Esophagus muscularis mucosa (tissue), 4 donors: ENCODE data around the gene RPLP1. TPM values are rescaled to one million over a fixed set of nuclear protein-coding genes. Genes with fewer than 3 reads are reported as not detected.

Experiments used
- DNase-seq: peaks from one replicate; pipeline ENCODE4 v3.0.0-alpha.2; 2017; ENCODE audit errors: extremely low spot score
- H3K27ac ChIP-seq, 4 donors: fragments of 200-600 bp; sonication (generic); replicated peaks in 1 of 4; 1 replicate in 3 of 4; 2 replicates in 1 of 4; pipeline ENCODE4 v1.5.1; 2016 to 2019; ENCODE audit warnings: mild to moderate bottlenecking in 1 of 4
- H3K27me3 ChIP-seq, 4 donors: fragments of 200-600 bp; sonication (generic); one replicate each; pipeline versions ENCODE4 v1.5.1 to v1.6.0; 2016 to 2019
- H3K36me3 ChIP-seq, 4 donors: fragments of 200-600 bp; sonication (generic); one replicate each; pipeline ENCODE4 v1.5.1; 2016 to 2019
- H3K4me1 ChIP-seq, 4 donors: fragments of 200-600 bp; sonication (generic); one replicate each; pipeline ENCODE4 v1.5.1; 2016 to 2019
- H3K4me3 ChIP-seq, 4 donors: fragments of 200-600 bp; sonication (generic); 1 replicate in 2 of 4; 2 replicates in 2 of 4; pipeline ENCODE4 v1.5.1; 2016 to 2019; ENCODE audit warnings: mild to moderate bottlenecking in 4 of 4, moderate library complexity in 1 of 4
- H3K9me3 ChIP-seq, 4 donors: fragments of 200-600 bp; sonication (generic); 1 replicate in 3 of 4; 2 replicates in 1 of 4; pipeline ENCODE4 v1.5.1; 2016 to 2019
- CTCF ChIP-seq, 3 experiments: fragments of 200-600 bp in 2 of 3; fragments of 450-650 bp in 1 of 3; sonication (generic) in 2 of 3; IDR thresholded peaks; one replicate each; pipeline ENCODE4 v1.5.1; 2017 to 2019; ENCODE audit warnings: antibody characterized with exemption in 3 of 3, mild to moderate bottlenecking in 2 of 3, moderate library complexity in 1 of 3
- EP300 ChIP-seq: sonication (generic); formaldehyde crosslinking; IDR thresholded peaks from one replicate; pipeline ENCODE4 v1.6.1; 2017; ENCODE audit warnings: antibody characterized with exemption
- POLR2A ChIP-seq: fragments of 450-650 bp; IDR thresholded peaks from one replicate; pipeline ENCODE4 v1.6.1; 2017; ENCODE audit warnings: antibody characterized with exemption, moderate library complexity, mild to moderate bottlenecking, low read depth
- POLR2AphosphoS5 ChIP-seq, 2 donors: sonication (generic); formaldehyde crosslinking; IDR thresholded peaks; one replicate each; pipeline ENCODE4 v1.6.1; 2017; ENCODE audit warnings: antibody characterized with exemption in 2 of 2
- WGBS: methylation state at CpG from one replicate; pipeline ENCODE4 v1.1.5; 2018; 5-methylcytosine and 5-hydroxymethylcytosine counted together
- intact Hi-C: fragments of 100-400 bp; cut with DNase I; formaldehyde crosslinking; loops from one replicate; pipeline ENCODE4 v1.15.1; 2023
- total RNA-seq, 4 donors: library from RNA; depleted of rRNA; stranded (reverse); fragments of >200 nt; gene quantifications; one replicate each; pipeline versions ENCODE4 v1.1.0 to v1.2.1, GENCODE V29; 2016

The RPLP1 gene
- total RNA-seq, 4 donors from 2014 or later: 460 to 623 (median 514) TPM

GRCh38 chr15:69479081-69479480 lies 26.5 kb downstream of the RPLP1 start:
- no peak for TF ChIP-seq POLR2AphosphoS5 (IDR thresholded peaks at IDR 0.05)
- no peak for TF ChIP-seq CTCF (IDR thresholded peaks at IDR 0.05)
- TF ChIP-seq EP300: no peak
- TF ChIP-seq POLR2A: no peak
- DNase-seq: no peak
- intact Hi-C loops: loop anchor here (10.0 kb wide), 1 partner anchor 886 kb away; no protein-coding TSS in a partner anchor
- Histone ChIP-seq H3K27ac (no peak overlapping the region), H3K9me3 (no peaks in the 10 kb centered on the region), H3K4me1 (peaks cover 0 to 10% (median 3%) of the 10 kb centered on the region in 4 donors), H3K27me3 (peaks cover 0 to 3% (median 0%) of the 10 kb centered on the region in 4 donors), H3K36me3 (no peaks in the 10 kb centered on the region), H3K4me3 (no peak overlapping the region)
- WGBS: 100% methylated on average over 3 of the region's 4 CpGs

GRCh38 chr15:69479971-69480370 lies 27.4 kb downstream of the RPLP1 start:
- Histone ChIP-seq H3K9me3 (no peaks in the 10 kb centered on the region), H3K4me3 (no peak overlapping the region), H3K36me3 (no peaks in the 10 kb centered on the region), H3K4me1 (peaks cover 0 to 10% (median 3%) of the 10 kb centered on the region in 4 donors), H3K27me3 (peaks cover 0 to 3% (median 0%) of the 10 kb centered on the region in 4 donors), H3K27ac (no peak overlapping the region)
- intact Hi-C loops: loop anchor here (10.0 kb wide), 1 partner anchor 885 kb away; no protein-coding TSS in a partner anchor
- DNase-seq: no peak
- WGBS: 100% methylated on average over 2 of the region's 2 CpGs
- TF ChIP-seq CTCF (IDR thresholded peaks at IDR 0.05): no peak
- TF ChIP-seq EP300: no peak
- no peak for TF ChIP-seq POLR2A
- no peak for TF ChIP-seq POLR2AphosphoS5 (IDR thresholded peaks at IDR 0.05)

DNA sequence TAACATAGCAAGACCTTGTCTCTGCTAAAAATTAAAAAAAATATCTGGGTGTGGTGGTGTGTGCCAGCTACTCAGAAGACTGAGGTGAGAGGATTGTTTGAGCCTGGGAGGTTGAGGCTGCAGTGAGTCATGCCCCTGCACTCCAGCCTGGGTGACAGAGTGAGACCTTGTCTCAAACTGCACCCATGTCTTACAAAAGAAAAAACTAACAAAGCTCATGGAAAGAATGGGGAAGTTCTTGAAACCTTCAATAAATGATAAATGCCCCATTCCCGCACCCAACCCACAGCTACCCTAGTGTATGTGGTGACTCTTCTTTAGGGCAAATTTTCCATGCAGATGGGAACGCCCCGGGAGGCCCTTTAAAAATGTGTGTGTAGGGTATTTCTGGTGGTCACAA lies 28.3 kb downstream of the RPLP1 start:
- no peak for DNase-seq
- Histone ChIP-seq H3K36me3 (no peaks in the 10 kb centered on the region), H3K9me3 (no peaks in the 10 kb centered on the region), H3K27ac (no peak overlapping the region), H3K27me3 (peaks cover 0 to 3% (median 0%) of the 10 kb centered on the region in 4 donors), H3K4me1 (peaks cover 0 to 7% (median 3%) of the 10 kb centered on the region in 4 donors), H3K4me3 (no peak overlapping the region)
- intact Hi-C loops: no loop called here
- TF ChIP-seq EP300 (no peak), POLR2A (no peak), POLR2AphosphoS5 (IDR thresholded peaks at IDR 0.05) (no peak), CTCF (IDR thresholded peaks at IDR 0.05) (no peak)
- 83% methylated on average over 3 of the region's 3 CpGs for WGBS

DNA sequence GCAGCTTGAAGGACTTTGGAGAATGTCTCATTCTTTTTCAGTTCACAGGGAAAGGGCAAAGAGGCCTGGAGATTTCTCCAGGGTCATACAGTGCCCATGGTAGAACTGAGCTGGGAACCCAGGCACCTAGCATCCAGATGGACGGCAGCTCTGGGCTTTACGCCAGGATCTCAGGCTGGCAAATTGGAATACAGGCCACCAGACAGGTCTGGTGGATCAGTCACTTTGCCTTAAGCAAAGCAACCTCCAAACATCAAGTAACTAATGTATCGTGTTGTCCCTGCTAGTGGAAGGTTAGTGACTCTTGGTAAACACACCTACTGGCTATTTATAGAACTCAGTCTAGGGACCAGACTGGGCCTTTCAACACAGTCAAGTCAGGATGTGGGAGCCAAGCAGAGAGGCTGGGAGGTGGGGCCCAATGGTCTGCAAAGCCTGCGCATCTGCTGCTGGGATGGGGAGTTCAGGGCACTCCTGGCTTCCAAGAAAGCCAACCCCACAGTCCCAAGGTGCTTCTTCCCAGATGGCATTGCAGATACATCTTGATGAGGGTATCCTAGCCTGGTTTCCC lies 30.2 kb downstream of the RPLP1 start:
- DNase-seq: no peak
- H3K4me3 ChIP-seq: no peak overlapping the region
- H3K36me3 ChIP-seq: no peaks in the 10 kb centered on the region
- no peak overlapping the region for H3K27ac ChIP-seq
- WGBS: 96% methylated on average over 3 of the region's 4 CpGs
- TF ChIP-seq POLR2A: no peak
- TF ChIP-seq CTCF (IDR thresholded peaks at IDR 0.05): no peak
- no peak for TF ChIP-seq POLR2AphosphoS5 (IDR thresholded peaks at IDR 0.05)
- no peak for TF ChIP-seq EP300
- intact Hi-C loops: no loop called here
- H3K9me3 ChIP-seq: no peaks in the 10 kb centered on the region
- H3K27me3 ChIP-seq: no peaks in the 10 kb centered on the region
- H3K4me1 ChIP-seq: peaks cover 0 to 6% (median 3%) of the 10 kb centered on the region in 4 donors

DNA sequence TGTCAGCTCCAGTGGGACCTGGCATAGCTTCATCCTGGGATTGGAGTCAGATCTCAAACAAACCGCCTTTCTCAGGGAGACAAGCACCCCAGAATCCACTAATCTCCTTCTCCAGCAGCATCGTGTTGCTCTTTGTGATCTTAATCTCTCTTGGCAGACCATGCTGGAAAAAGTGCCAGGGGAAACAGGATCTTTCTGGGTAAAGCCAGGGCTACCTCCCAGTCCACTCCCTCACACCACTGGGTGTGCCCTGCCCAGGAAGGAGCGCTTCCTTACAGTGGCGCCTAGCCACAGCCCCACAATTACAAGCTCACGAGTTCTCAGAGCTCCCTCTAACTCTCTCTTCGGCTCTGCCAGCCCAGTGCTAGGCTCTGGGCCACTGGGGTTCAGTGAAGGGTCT lies 32.2 kb downstream of the RPLP1 start:
- intact Hi-C loops: no loop called here

More for the DNA sequence above, 32.2 kb downstream of the RPLP1 start:
- H3K4me3 ChIP-seq: no peak overlapping the region
- no peak overlapping the region for H3K27ac ChIP-seq
- WGBS: 54% methylated on average over 6 of the region's 6 CpGs
- TF ChIP-seq CTCF (IDR thresholded peaks at IDR 0.05) (no peak), EP300 (no peak), POLR2AphosphoS5 (IDR thresholded peaks at IDR 0.05) (no peak), POLR2A (no peak)
- no peak for DNase-seq
- H3K4me1 ChIP-seq: peaks cover 0 to 12% (median 7%) of the 10 kb centered on the region in 4 donors
- H3K36me3 ChIP-seq: no peaks in the 10 kb centered on the region
- no peaks in the 10 kb centered on the region for H3K9me3 ChIP-seq
- H3K27me3 ChIP-seq: no peaks in the 10 kb centered on the region
